HEK293 (cell line): ENCODE data around the gene EXOC3.
A peak's percentile ranks its signal among the peaks of the same experiment; 100 is the strongest.

Experiments
- HOXA7 ChIP-seq: sonication (generic); formaldehyde crosslinking; IDR thresholded peaks from 2 replicates; pipeline ENCODE4 v1.8.1; 2022; ENCODE audit warnings: missing genetic modification reagents, borderline replicate concordance
- IKZF3 ChIP-seq: fragments of 450-650 bp; IDR thresholded peaks from 2 replicates; pipeline ENCODE4 v1.5.0; 2018; ENCODE audit warnings: missing biosample characterization, mild to moderate bottlenecking, missing genetic modification characterization, moderate library complexity
- KLF1 ChIP-seq: fragments of 450-650 bp; formaldehyde crosslinking; IDR thresholded peaks from 2 replicates; pipeline ENCODE4 v1.5.1; 2016; ENCODE audit warnings: missing biosample characterization, missing genetic modification characterization
- KLF8 ChIP-seq: fragments of 450-650 bp; formaldehyde crosslinking; IDR thresholded peaks from 2 replicates; pipeline ENCODE4 v1.5.1; 2016; ENCODE audit warnings: missing biosample characterization, missing genetic modification characterization
- MYNN ChIP-seq: fragments of 450-650 bp; formaldehyde crosslinking; IDR thresholded peaks from 2 replicates; pipeline ENCODE4 v1.5.1; 2016; ENCODE audit warnings: missing biosample characterization, missing genetic modification characterization, borderline replicate concordance
- PRDM1 ChIP-seq: fragments of 450-650 bp; formaldehyde crosslinking; IDR thresholded peaks from 2 replicates; pipeline ENCODE4; 2016; ENCODE audit warnings: missing biosample characterization, missing genetic modification characterization
- SALL2 ChIP-seq: fragments of 450-650 bp; formaldehyde crosslinking; IDR thresholded peaks from 2 replicates; pipeline ENCODE4 v1.5.0; 2017; ENCODE audit warnings: missing biosample characterization, mild to moderate bottlenecking, missing genetic modification characterization, borderline replicate concordance
- SCRT1 ChIP-seq: fragments of 450-650 bp; formaldehyde crosslinking; IDR thresholded peaks from 2 replicates; pipeline ENCODE4 v1.5.1; 2016; ENCODE audit warnings: missing biosample characterization, missing genetic modification characterization, borderline replicate concordance
- SP2 ChIP-seq: fragments of 450-650 bp; formaldehyde crosslinking; IDR thresholded peaks from 2 replicates; pipeline ENCODE4 v1.5.1; 2016; ENCODE audit warnings: missing biosample characterization, missing genetic modification characterization
- ZNF155 ChIP-seq: fragments of 450-650 bp; formaldehyde crosslinking; IDR thresholded peaks from 2 replicates; pipeline ENCODE4 v1.5.1; 2016; ENCODE audit warnings: missing biosample characterization, missing genetic modification characterization
- ZNF157 ChIP-seq: fragments of 450-650 bp; formaldehyde crosslinking; IDR thresholded peaks from 2 replicates; pipeline ENCODE4 v1.5.1; 2016; ENCODE audit warnings: missing biosample characterization, missing genetic modification characterization
- ZNF174 ChIP-seq: fragments of 450-650 bp; formaldehyde crosslinking; IDR thresholded peaks from 2 replicates; pipeline ENCODE4 v1.5.0; 2017; ENCODE audit warnings: missing biosample characterization, mild to moderate bottlenecking, missing genetic modification characterization
- ZNF19 ChIP-seq: fragments of 450-650 bp; formaldehyde crosslinking; IDR thresholded peaks from 2 replicates; pipeline ENCODE4; 2016; ENCODE audit warnings: missing biosample characterization, missing genetic modification characterization, low read depth
- ZNF24 ChIP-seq: fragments of 450-650 bp; formaldehyde crosslinking; IDR thresholded peaks from 2 replicates; pipeline ENCODE4 v1.5.1; 2016; ENCODE audit warnings: missing biosample characterization, missing genetic modification characterization
- ZNF324 ChIP-seq: fragments of 450-650 bp; formaldehyde crosslinking; IDR thresholded peaks from 2 replicates; pipeline ENCODE4 v1.5.1; 2016; ENCODE audit warnings: missing biosample characterization, missing genetic modification characterization
- ZNF366 ChIP-seq: fragments of 450-650 bp; formaldehyde crosslinking; conservative IDR thresholded peaks from 2 replicates; pipeline ENCODE4 v1.5.1; 2016; ENCODE audit warnings: missing biosample characterization, missing genetic modification characterization
- ZNF404 ChIP-seq: fragments of 450-650 bp; formaldehyde crosslinking; IDR thresholded peaks from 2 replicates; pipeline ENCODE4 v1.5.1; 2017; ENCODE audit warnings: missing biosample characterization, missing genetic modification characterization
- ZNF473 ChIP-seq: fragments of 450-650 bp; formaldehyde crosslinking; IDR thresholded peaks from 2 replicates; pipeline ENCODE4 v1.5.1; 2017; ENCODE audit warnings: missing biosample characterization, missing genetic modification characterization
- ZNF514 ChIP-seq: fragments of 450-650 bp; formaldehyde crosslinking; IDR thresholded peaks from 2 replicates; pipeline ENCODE4 v1.5.1; 2016; ENCODE audit warnings: missing biosample characterization, missing genetic modification characterization
- ZNF585B ChIP-seq: fragments of 450-650 bp; formaldehyde crosslinking; IDR thresholded peaks from 2 replicates; pipeline ENCODE4 v1.5.1; 2016; ENCODE audit warnings: missing biosample characterization, missing genetic modification characterization
- ZNF626 ChIP-seq: fragments of 450-650 bp; sonication (Bioruptor Pico); formaldehyde crosslinking; IDR thresholded peaks from 2 replicates; pipeline ENCODE4 v1.5.1; 2018; ENCODE audit warnings: missing biosample characterization, missing genetic modification characterization, inconsistent platforms
- ZNF768 ChIP-seq: fragments of 450-650 bp; formaldehyde crosslinking; IDR thresholded peaks from 2 replicates; pipeline ENCODE4 v1.5.1; 2018; ENCODE audit warnings: missing biosample characterization, mild to moderate bottlenecking, missing genetic modification characterization
- TF ChIP-seq, protein P1 (sequence below): fragments of 450-650 bp; formaldehyde crosslinking; IDR thresholded peaks from 2 replicates; pipeline ENCODE4 v1.5.1; 2016; ENCODE audit warnings: missing biosample characterization, missing genetic modification characterization, borderline replicate concordance
- TF ChIP-seq, protein P2 (sequence below): fragments of 450-650 bp; formaldehyde crosslinking; IDR thresholded peaks from 2 replicates; pipeline ENCODE4 v1.5.1; 2017; ENCODE audit warnings: missing biosample characterization, mild to moderate bottlenecking, missing genetic modification characterization, moderate library complexity
- TF ChIP-seq, protein P3 (sequence below): fragments of 450-650 bp; formaldehyde crosslinking; IDR thresholded peaks from 2 replicates; pipeline ENCODE4 v1.5.1; 2016; ENCODE audit warnings: missing biosample characterization, missing genetic modification characterization
- TF ChIP-seq, protein P4 (sequence below): fragments of 450-650 bp; formaldehyde crosslinking; IDR thresholded peaks from 2 replicates; pipeline ENCODE4 v1.5.1; 2016; ENCODE audit warnings: missing biosample characterization, missing genetic modification characterization, borderline replicate concordance

The EXOC3 gene

DNA sequence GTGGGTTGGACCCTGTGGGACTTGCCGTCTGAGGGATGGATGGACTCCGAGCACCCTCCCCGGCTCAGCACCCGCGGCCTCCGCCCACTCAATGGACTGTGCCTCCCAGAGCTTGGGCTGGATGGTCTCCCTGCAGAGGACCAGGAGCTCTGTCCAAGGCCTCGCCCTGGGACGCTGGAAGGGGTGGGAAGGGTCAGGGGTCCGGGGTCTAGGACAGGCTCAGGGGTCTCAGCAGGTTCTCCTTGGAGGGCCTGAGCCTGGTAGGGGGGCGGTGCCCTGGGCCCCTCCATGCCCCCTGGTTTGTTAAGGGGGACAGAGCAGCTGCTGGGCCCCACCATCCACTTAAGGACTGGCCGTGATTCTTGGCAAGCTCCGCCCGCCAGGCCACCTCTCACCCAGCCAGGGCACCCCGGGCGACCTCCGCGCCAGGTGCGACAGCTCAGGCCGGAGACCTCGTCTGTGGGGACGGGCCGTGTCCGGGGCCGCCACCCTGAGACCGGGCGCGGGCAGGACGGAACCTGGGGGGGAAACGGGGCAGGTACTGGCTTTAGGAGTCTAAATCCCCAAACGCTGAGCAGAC lies 29.2 kb downstream of the EXOC3 start (continued):
- no peak for TF ChIP-seq ZNF585B (tag by site-specific recombination)
- TF ChIP-seq, protein P1, sequence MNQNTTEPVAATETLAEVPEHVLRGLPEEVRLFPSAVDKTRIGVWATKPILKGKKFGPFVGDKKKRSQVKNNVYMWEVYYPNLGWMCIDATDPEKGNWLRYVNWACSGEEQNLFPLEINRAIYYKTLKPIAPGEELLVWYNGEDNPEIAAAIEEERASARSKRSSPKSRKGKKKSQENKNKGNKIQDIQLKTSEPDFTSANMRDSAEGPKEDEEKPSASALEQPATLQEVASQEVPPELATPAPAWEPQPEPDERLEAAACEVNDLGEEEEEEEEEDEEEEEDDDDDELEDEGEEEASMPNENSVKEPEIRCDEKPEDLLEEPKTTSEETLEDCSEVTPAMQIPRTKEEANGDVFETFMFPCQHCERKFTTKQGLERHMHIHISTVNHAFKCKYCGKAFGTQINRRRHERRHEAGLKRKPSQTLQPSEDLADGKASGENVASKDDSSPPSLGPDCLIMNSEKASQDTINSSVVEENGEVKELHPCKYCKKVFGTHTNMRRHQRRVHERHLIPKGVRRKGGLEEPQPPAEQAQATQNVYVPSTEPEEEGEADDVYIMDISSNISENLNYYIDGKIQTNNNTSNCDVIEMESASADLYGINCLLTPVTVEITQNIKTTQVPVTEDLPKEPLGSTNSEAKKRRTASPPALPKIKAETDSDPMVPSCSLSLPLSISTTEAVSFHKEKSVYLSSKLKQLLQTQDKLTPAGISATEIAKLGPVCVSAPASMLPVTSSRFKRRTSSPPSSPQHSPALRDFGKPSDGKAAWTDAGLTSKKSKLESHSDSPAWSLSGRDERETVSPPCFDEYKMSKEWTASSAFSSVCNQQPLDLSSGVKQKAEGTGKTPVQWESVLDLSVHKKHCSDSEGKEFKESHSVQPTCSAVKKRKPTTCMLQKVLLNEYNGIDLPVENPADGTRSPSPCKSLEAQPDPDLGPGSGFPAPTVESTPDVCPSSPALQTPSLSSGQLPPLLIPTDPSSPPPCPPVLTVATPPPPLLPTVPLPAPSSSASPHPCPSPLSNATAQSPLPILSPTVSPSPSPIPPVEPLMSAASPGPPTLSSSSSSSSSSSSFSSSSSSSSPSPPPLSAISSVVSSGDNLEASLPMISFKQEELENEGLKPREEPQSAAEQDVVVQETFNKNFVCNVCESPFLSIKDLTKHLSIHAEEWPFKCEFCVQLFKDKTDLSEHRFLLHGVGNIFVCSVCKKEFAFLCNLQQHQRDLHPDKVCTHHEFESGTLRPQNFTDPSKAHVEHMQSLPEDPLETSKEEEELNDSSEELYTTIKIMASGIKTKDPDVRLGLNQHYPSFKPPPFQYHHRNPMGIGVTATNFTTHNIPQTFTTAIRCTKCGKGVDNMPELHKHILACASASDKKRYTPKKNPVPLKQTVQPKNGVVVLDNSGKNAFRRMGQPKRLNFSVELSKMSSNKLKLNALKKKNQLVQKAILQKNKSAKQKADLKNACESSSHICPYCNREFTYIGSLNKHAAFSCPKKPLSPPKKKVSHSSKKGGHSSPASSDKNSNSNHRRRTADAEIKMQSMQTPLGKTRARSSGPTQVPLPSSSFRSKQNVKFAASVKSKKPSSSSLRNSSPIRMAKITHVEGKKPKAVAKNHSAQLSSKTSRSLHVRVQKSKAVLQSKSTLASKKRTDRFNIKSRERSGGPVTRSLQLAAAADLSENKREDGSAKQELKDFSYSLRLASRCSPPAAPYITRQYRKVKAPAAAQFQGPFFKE (tag by site-specific recombination) = no peak
- no peak for TF ChIP-seq ZNF768 (tag by site-specific recombination)
- no peak for TF ChIP-seq PRDM1 (tag by site-specific recombination)
- TF ChIP-seq ZNF514 = no peak
- no peak for TF ChIP-seq HOXA7 (CRISPR knock-in tag)
- TF ChIP-seq IKZF3 (tag by site-specific recombination) = no peak
- no peak for TF ChIP-seq ZNF174
- TF ChIP-seq, protein P2, sequence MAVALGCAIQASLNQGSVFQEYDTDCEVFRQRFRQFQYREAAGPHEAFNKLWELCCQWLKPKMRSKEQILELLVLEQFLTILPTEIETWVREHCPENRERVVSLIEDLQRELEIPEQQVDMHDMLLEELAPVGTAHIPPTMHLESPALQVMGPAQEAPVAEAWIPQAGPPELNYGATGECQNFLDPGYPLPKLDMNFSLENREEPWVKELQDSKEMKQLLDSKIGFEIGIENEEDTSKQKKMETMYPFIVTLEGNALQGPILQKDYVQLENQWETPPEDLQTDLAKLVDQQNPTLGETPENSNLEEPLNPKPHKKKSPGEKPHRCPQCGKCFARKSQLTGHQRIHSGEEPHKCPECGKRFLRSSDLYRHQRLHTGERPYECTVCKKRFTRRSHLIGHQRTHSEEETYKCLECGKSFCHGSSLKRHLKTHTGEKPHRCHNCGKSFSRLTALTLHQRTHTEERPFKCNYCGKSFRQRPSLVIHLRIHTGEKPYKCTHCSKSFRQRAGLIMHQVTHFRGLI (tag by site-specific recombination) = 0 out of 2 replicates have a peak, but pooled peaks have one; percentile 11
- no peak for TF ChIP-seq KLF8
- TF ChIP-seq ZNF324 (tag by site-specific recombination) = no peak
- TF ChIP-seq SP2 (tag by site-specific recombination) = peak; percentile 64
- no peak for TF ChIP-seq SALL2 (tag by site-specific recombination)
- no peak for TF ChIP-seq ZNF626
- no peak for TF ChIP-seq ZNF19 (tag by site-specific recombination)
- no peak for TF ChIP-seq SCRT1 (tag by site-specific recombination)
- no peak for TF ChIP-seq ZNF155 (tag by site-specific recombination)
- TF ChIP-seq ZNF24 (tag by site-specific recombination) = no peak
- no peak for TF ChIP-seq MYNN (tag by site-specific recombination)
- no peak for TF ChIP-seq ZNF473 (tag by site-specific recombination)
- no peak for TF ChIP-seq ZNF366 (tag by site-specific recombination)
- TF ChIP-seq, protein P3, sequence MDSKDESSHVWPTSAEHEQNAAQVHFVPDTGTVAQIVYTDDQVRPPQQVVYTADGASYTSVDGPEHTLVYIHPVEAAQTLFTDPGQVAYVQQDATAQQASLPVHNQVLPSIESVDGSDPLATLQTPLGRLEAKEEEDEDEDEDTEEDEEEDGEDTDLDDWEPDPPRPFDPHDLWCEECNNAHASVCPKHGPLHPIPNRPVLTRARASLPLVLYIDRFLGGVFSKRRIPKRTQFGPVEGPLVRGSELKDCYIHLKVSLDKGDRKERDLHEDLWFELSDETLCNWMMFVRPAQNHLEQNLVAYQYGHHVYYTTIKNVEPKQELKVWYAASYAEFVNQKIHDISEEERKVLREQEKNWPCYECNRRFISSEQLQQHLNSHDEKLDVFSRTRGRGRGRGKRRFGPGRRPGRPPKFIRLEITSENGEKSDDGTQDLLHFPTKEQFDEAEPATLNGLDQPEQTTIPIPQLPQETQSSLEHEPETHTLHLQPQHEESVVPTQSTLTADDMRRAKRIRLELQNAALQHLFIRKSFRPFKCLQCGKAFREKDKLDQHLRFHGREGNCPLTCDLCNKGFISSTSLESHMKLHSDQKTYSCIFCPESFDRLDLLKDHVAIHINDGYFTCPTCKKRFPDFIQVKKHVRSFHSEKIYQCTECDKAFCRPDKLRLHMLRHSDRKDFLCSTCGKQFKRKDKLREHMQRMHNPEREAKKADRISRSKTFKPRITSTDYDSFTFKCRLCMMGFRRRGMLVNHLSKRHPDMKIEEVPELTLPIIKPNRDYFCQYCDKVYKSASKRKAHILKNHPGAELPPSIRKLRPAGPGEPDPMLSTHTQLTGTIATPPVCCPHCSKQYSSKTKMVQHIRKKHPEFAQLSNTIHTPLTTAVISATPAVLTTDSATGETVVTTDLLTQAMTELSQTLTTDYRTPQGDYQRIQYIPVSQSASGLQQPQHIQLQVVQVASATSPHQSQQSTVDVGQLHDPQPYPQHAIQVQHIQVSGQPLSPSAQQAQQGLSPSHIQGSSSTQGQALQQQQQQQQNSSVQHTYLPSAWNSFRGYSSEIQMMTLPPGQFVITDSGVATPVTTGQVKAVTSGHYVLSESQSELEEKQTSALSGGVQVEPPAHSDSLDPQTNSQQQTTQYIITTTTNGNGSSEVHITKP (tag by site-specific recombination) = 0 out of 2 replicates have a peak, but pooled peaks have one; percentile 9
- TF ChIP-seq KLF1 (tag by site-specific recombination) = no peak
- no peak for TF ChIP-seq ZNF157
- TF ChIP-seq ZNF404 (tag by site-specific recombination) = no peak
- TF ChIP-seq, protein P4, sequence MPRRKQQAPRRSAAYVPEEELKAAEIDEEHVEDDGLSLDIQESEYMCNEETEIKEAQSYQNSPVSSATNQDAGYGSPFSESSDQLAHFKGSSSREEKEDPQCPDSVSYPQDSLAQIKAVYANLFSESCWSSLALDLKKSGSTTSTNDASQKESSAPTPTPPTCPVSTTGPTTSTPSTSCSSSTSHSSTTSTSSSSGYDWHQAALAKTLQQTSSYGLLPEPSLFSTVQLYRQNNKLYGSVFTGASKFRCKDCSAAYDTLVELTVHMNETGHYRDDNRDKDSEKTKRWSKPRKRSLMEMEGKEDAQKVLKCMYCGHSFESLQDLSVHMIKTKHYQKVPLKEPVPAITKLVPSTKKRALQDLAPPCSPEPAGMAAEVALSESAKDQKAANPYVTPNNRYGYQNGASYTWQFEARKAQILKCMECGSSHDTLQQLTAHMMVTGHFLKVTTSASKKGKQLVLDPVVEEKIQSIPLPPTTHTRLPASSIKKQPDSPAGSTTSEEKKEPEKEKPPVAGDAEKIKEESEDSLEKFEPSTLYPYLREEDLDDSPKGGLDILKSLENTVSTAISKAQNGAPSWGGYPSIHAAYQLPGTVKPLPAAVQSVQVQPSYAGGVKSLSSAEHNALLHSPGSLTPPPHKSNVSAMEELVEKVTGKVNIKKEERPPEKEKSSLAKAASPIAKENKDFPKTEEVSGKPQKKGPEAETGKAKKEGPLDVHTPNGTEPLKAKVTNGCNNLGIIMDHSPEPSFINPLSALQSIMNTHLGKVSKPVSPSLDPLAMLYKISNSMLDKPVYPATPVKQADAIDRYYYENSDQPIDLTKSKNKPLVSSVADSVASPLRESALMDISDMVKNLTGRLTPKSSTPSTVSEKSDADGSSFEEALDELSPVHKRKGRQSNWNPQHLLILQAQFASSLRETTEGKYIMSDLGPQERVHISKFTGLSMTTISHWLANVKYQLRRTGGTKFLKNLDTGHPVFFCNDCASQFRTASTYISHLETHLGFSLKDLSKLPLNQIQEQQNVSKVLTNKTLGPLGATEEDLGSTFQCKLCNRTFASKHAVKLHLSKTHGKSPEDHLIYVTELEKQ (tag by site-specific recombination) = no peak
